Measurements from ENCODE around the gene ZNF593OS. TPM values are rescaled to one million over a fixed set of nuclear protein-coding genes. Genes with fewer than 3 reads are reported as not detected.

Gene ZNF593OS
- total and polyA plus RNA-seq, 10 of the 15 experiments (the other 5 are each of a cell fraction or from before 2014, with no cell fraction given), result 0.16 to 1.7 (median 0.59) TPM; not detected in 6

DNA sequence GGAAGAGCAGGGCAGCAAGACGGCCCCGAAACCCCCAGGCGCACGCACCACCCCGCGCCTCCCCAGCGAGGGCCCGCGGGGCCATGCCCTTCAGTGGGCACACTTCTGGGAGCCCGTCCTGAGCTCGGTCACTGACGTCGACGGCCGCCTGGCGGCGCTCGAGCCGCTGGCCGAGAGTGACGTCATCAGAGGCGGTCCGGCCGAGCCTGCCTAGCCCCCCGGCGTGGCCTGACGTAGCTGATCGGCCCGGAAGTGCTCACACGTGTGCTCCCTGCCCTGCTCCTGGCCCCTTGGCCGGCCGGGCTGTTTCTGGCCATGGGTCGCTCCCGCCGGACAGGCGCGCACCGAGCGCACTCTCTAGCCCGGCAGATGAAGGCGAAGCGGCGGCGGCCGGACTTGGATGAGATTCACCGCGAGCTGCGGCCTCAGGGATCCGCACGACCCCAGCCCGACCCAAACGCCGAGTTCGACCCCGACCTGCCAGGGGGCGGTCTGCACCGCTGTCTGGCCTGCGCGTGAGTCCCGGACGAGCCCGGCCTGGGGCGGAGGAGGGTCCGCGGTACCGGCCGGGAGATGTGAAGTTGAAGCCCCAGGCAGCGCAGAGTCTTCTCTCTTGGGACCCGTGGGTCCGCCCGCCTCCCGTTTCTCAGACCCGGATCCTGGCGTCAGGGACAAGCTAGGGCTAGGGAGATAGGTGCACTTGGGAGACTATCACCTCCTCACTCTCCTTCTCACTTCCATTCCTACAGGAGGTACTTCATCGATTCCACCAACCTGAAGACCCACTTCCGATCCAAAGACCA, 1.8 kb downstream of the ZNF593OS start, which contains the start of gene ZNF593 (continued):
- TF ChIP-seq, protein P1, sequence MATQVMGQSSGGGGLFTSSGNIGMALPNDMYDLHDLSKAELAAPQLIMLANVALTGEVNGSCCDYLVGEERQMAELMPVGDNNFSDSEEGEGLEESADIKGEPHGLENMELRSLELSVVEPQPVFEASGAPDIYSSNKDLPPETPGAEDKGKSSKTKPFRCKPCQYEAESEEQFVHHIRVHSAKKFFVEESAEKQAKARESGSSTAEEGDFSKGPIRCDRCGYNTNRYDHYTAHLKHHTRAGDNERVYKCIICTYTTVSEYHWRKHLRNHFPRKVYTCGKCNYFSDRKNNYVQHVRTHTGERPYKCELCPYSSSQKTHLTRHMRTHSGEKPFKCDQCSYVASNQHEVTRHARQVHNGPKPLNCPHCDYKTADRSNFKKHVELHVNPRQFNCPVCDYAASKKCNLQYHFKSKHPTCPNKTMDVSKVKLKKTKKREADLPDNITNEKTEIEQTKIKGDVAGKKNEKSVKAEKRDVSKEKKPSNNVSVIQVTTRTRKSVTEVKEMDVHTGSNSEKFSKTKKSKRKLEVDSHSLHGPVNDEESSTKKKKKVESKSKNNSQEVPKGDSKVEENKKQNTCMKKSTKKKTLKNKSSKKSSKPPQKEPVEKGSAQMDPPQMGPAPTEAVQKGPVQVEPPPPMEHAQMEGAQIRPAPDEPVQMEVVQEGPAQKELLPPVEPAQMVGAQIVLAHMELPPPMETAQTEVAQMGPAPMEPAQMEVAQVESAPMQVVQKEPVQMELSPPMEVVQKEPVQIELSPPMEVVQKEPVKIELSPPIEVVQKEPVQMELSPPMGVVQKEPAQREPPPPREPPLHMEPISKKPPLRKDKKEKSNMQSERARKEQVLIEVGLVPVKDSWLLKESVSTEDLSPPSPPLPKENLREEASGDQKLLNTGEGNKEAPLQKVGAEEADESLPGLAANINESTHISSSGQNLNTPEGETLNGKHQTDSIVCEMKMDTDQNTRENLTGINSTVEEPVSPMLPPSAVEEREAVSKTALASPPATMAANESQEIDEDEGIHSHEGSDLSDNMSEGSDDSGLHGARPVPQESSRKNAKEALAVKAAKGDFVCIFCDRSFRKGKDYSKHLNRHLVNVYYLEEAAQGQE (IDR thresholded peaks at IDR 0.05; ENCODE audit: low read depth, low read length), result no peak
- TF ChIP-seq SMAD1 (IDR thresholded peaks at IDR 0.05; ENCODE audit: low read depth, partially characterized antibody), result no peak
- peak; percentile 65 for TF ChIP-seq ZBTB40 (IDR thresholded peaks at IDR 0.05; ENCODE audit: borderline replicate concordance)
- no peak for TF ChIP-seq PBX3 (IDR thresholded peaks at IDR 0.05; ENCODE audit: insufficient replicate concordance, low read depth, low read length)
- TF ChIP-seq PAX8 (IDR thresholded peaks at IDR 0.05), result no peak
- no peak for TF ChIP-seq SIX5 (IDR thresholded peaks at IDR 0.05; ENCODE audit: low read depth, low read length, severe bottlenecking)
- TF ChIP-seq NRF1 (conservative IDR thresholded peaks at IDR 0.05; ENCODE audit: low read depth, low read length), result no peak
- TF ChIP-seq SUZ12 (IDR thresholded peaks at IDR 0.05; ENCODE audit: unreplicated experiment), result no peak
- peak; percentile 49; the same call in 1 of the 2 replicates for TF ChIP-seq TCF12 (IDR thresholded peaks at IDR 0.05; ENCODE audit: low read depth, low read length)
- TF ChIP-seq NFYB (IDR thresholded peaks at IDR 0.05; ENCODE audit: insufficient read depth, low read depth, low read length), result no peak
- no peak for TF ChIP-seq ZNF217 (IDR thresholded peaks at IDR 0.05)
- TF ChIP-seq ZNF622 (IDR thresholded peaks at IDR 0.05), result no peak
- no peak for TF ChIP-seq FOS (IDR thresholded peaks at IDR 0.05; ENCODE audit: borderline replicate concordance, extremely low read depth, insufficient read length)
- TF ChIP-seq ZNF384 (IDR thresholded peaks at IDR 0.05; ENCODE audit: borderline replicate concordance, low read depth, low read length), result no peak
- TF ChIP-seq JUND (IDR thresholded peaks at IDR 0.05; ENCODE audit: low read depth, low read length), result peak; percentile 96
- TF ChIP-seq CBFB (IDR thresholded peaks at IDR 0.05; ENCODE audit: low read depth), result no peak
- TF ChIP-seq IKZF2 (IDR thresholded peaks at IDR 0.05), result peak; percentile 24 to 39; a peak in 1 of 4 replicates
- 0 out of 2 replicates have a peak, but pooled peaks have one; percentile 25 for TF ChIP-seq TAF1 (IDR thresholded peaks at IDR 0.05; ENCODE audit: borderline replicate concordance, low read depth, low read length)
- peak; percentile 69; the same call in 1 of the 2 replicates for TF ChIP-seq PAX5 (IDR thresholded peaks at IDR 0.05; ENCODE audit: borderline replicate concordance, low read depth, low read length)
- 0 out of 2 replicates have a peak, but pooled peaks have one; percentile 4 for TF ChIP-seq SPI1 (IDR thresholded peaks at IDR 0.05; ENCODE audit: borderline replicate concordance, insufficient read depth, low read depth, low read length)
- TF ChIP-seq BRCA1 (IDR thresholded peaks at IDR 0.05; ENCODE audit: low read depth, low read length), result peak; percentile 66; the same call in 1 of the 2 replicates

Data from GM12878 (cell line).